A549 (cell line): ENCODE data around the gene INSYN1. TPM values are rescaled to one million over a fixed set of nuclear protein-coding genes. Genes with fewer than 3 reads are reported as not detected.

Experiments
- ATAC-seq, 2 experiments: fragments of 200-7000 bp in 1 of 2; fragments of >200 bp in 1 of 2; cut with Nextera tagmentation in 1 of 2; cut with Tn5 transposase in 1 of 2; 3 replicates each; pipeline versions ENCODE4 v1.8.0 to v1.9.1; 2018 to 2020; ENCODE audit warnings: mild to moderate bottlenecking in 1 of 2, moderate library complexity in 1 of 2
- CTCF ChIA-PET: fragments of 300-600 bp; sonication (Branson Sonifier 250); formaldehyde crosslinking; extraction: SDS; loops from one replicate; lab custom pipeline; 2021; ENCODE audit warnings: antibody characterized with exemption, inconsistent platforms; lab: Yijun Ruan, JAX
- POLR2A ChIA-PET: fragments of 350-600 bp; formaldehyde crosslinking; extraction: SDS; loops from one replicate; lab custom pipeline; 2021; ENCODE audit warnings: antibody characterized with exemption, inconsistent platforms; lab: Yijun Ruan, JAX
- DNase-seq, 2 experiments: peaks; one replicate each; pipeline versions ENCODE4 v3.0.0 to v3.0.0-alpha.2; 2011 to 2016; ENCODE audit warnings: low read depth in 1 of 2, low spot score in 1 of 2
- FAIRE-seq: peaks from 2 replicates; lab custom pipeline; 2011; peaks lifted over from hg19 to GRCh38; lab: Jason Lieb, UNC
- H3K27ac ChIP-seq, 2 experiments: fragments of >200 bp; sonication (Bioruptor Twin); formaldehyde crosslinking; 3 replicates each; pipeline ENCODE4 v1.5.1; 2016 to 2017
- H3K4me1 ChIP-seq: fragments of >200 bp; sonication (Bioruptor Twin); formaldehyde crosslinking; 3 replicates; pipeline ENCODE4 v1.6.1; 2016
- H3K4me2 ChIP-seq: fragments of >200 bp; sonication (Bioruptor Twin); formaldehyde crosslinking; 3 replicates; pipeline ENCODE4 v1.6.1; 2016
- H3K4me3 ChIP-seq: fragments of >200 bp; sonication (Bioruptor Twin); formaldehyde crosslinking; 3 replicates; pipeline ENCODE4 v1.5.1; 2016
- H3K9me3 ChIP-seq: fragments of >200 bp; sonication (Bioruptor Twin); formaldehyde crosslinking; 3 replicates; pipeline ENCODE4 v1.6.1; 2016
- ATOH8 ChIP-seq: fragments of 250-450 bp; sonication (Bioruptor Pico); IDR thresholded peaks from 2 replicates; pipeline ENCODE4 v1.5.0; 2020; ENCODE audit warnings: low read depth, mild to moderate bottlenecking, moderate library complexity
- BCL3 ChIP-seq: fragments of >200 bp; sonication (Bioruptor Twin); formaldehyde crosslinking; IDR thresholded peaks from 3 replicates; pipeline ENCODE4 v1.6.1; 2016
- CHD2 ChIP-seq: fragments of 150-350 bp; IDR thresholded peaks from 2 replicates; pipeline ENCODE4 v1.6.1; 2014; ENCODE audit warnings: low read length; ENCODE audit not compliant: partially characterized antibody
- CHD4 ChIP-seq: fragments of 200-600 bp; sonication (generic); IDR thresholded peaks from 2 replicates; pipeline ENCODE4 v1.6.1; 2016; ENCODE audit warnings: antibody characterized with exemption, mild to moderate bottlenecking, borderline replicate concordance
- ELK1 ChIP-seq: fragments of 150-350 bp; IDR thresholded peaks from 2 replicates; pipeline ENCODE4 v1.6.1; 2014; ENCODE audit warnings: low read depth, mild to moderate bottlenecking, low read length
- EP300 ChIP-seq, 2 experiments: fragments of >200 bp; sonication (Bioruptor Twin); formaldehyde crosslinking; IDR thresholded peaks; 2 replicates in 1 of 2; 3 replicates in 1 of 2; pipeline ENCODE4 v1.6.1; 2016 to 2017
- ESRRA ChIP-seq: fragments of 150-350 bp; IDR thresholded peaks from 2 replicates; pipeline ENCODE4 v1.6.1; 2014; ENCODE audit warnings: mild to moderate bottlenecking, low read length, borderline replicate concordance
- FOSL2 ChIP-seq, 2 experiments: fragments of 450-650 bp in 1 of 2; fragments of >200 bp in 1 of 2; sonication (Bioruptor Twin) in 1 of 2; formaldehyde crosslinking; IDR thresholded peaks; 2 replicates each; pipeline versions ENCODE4 v1.5.0 to v1.6.1; 2016 to 2020; ENCODE audit warnings: mild to moderate bottlenecking in 1 of 2, moderate library complexity in 1 of 2
- HDAC2 ChIP-seq: fragments of 200-600 bp; sonication (generic); IDR thresholded peaks from 2 replicates; pipeline ENCODE4 v1.6.1; 2016
- HEYL ChIP-seq: fragments of 250-450 bp; sonication (Bioruptor Pico); IDR thresholded peaks from 2 replicates; pipeline ENCODE4 v1.8.0; 2021; ENCODE audit warnings: mild to moderate bottlenecking, moderate library complexity
- HOXA7 ChIP-seq: fragments of 250-450 bp; sonication (Bioruptor Pico); IDR thresholded peaks from 2 replicates; pipeline ENCODE4 v1.5.0; 2020; ENCODE audit warnings: mild to moderate bottlenecking, moderate library complexity
- KDM1A ChIP-seq: fragments of 200-600 bp; sonication (generic); IDR thresholded peaks from 2 replicates; pipeline ENCODE4 v1.6.1; 2016; ENCODE audit warnings: low read depth, mild to moderate bottlenecking
- MAFK ChIP-seq: fragments of 450-650 bp; IDR thresholded peaks from 2 replicates; pipeline ENCODE4 v1.6.1; 2014; ENCODE audit not compliant: partially characterized antibody
- MAX ChIP-seq: IDR thresholded peaks from 2 replicates; pipeline ENCODE4 v1.6.1; 2012
- MYC ChIP-seq: IDR thresholded peaks from 2 replicates; pipeline ENCODE4 v1.6.1; 2012; ENCODE audit warnings: mild to moderate bottlenecking, inconsistent platforms, low read length, improper control_type of control experiment, borderline replicate concordance
- NFE2L2 ChIP-seq: fragments of 150-350 bp; conservative IDR thresholded peaks from 2 replicates; pipeline ENCODE4 v1.6.1; 2014; ENCODE audit warnings: low read length
- NR3C1 ChIP-seq: fragments of >200 bp; sonication (Bioruptor Twin); formaldehyde crosslinking; IDR thresholded peaks from 3 replicates; pipeline ENCODE4 v1.6.1; 2017
- PBX3 ChIP-seq: IDR thresholded peaks from 2 replicates; pipeline ENCODE4 v1.6.1; 2012
- RARB ChIP-seq: fragments of 250-450 bp; sonication (Bioruptor Pico); IDR thresholded peaks from 2 replicates; pipeline ENCODE4 v1.8.0; 2021; ENCODE audit warnings: mild to moderate bottlenecking, moderate library complexity
- RNF2 ChIP-seq: fragments of 200-600 bp; sonication (generic); IDR thresholded peaks from 2 replicates; pipeline ENCODE4 v1.6.1; 2016; ENCODE audit warnings: low read depth, mild to moderate bottlenecking, antibody characterized with exemption, moderate library complexity, borderline replicate concordance
- SMC3 ChIP-seq: fragments of >200 bp; sonication (Bioruptor Twin); formaldehyde crosslinking; IDR thresholded peaks from 3 replicates; pipeline ENCODE4 v1.6.1; 2018; ENCODE audit warnings: inconsistent platforms
- TFCP2L1 ChIP-seq: fragments of 250-450 bp; sonication (Bioruptor Pico); IDR thresholded peaks from 2 replicates; pipeline ENCODE4 v1.5.0; 2021; ENCODE audit warnings: mild to moderate bottlenecking
- ZFP36 ChIP-seq: fragments of 450-650 bp; IDR thresholded peaks from 2 replicates; pipeline ENCODE4 v1.6.1; 2014; ENCODE audit warnings: borderline replicate concordance; ENCODE audit not compliant: partially characterized antibody
- ZNF302 ChIP-seq: fragments of 250-450 bp; sonication (Bioruptor Pico); IDR thresholded peaks from 2 replicates; pipeline ENCODE4 v1.9.0; 2021; ENCODE audit warnings: inconsistent platforms, mild to moderate bottlenecking, moderate library complexity
- ZSCAN20 ChIP-seq: fragments of 250-450 bp; sonication (Bioruptor Pico); IDR thresholded peaks from 2 replicates; pipeline ENCODE4 v1.8.0; 2022; ENCODE audit warnings: mild to moderate bottlenecking, moderate library complexity
- WGBS: methylation state at CpG from one replicate; pipeline ENCODE4 v1.1.6; 2017; ENCODE audit errors: missing lambda C conversion rate; 5-methylcytosine and 5-hydroxymethylcytosine counted together
- polyA plus RNA-seq, 4 experiments: library from polyadenylated mRNA; depleted of rRNA in 3 of 4; stranded (reverse); fragments of >200 nt; fragmentation: RNase III in 1 of 4; extraction: RNeasy Plus Mini Kit Qiagen cat#74134 plus additional on column Dnase treatment in 1 of 4; gene quantifications; 2 replicates in 3 of 4; 3 replicates in 1 of 4; pipeline ENCODE4 v1.2.3, GENCODE V29; 2011 to 2017
- TF ChIP-seq, protein P1 (sequence below): fragments of 450-650 bp; IDR thresholded peaks from 2 replicates; pipeline ENCODE4 v1.6.1; 2014; ENCODE audit warnings: antibody characterized with exemption

The INSYN1 gene
- polyA plus RNA-seq, 2 of the 4 experiments (the other 2 are of a cell fraction), result 0.54 to 1.9 TPM

GRCh38 chr15:73699249-73700040, 53.7 kb downstream of the INSYN1 start:
- Histone ChIP-seq H3K4me3 (no peak overlapping the region), H3K9me3 (no peaks in the 10 kb centered on the region), H3K27ac (no peak overlapping the region), H3K4me2 (no peak overlapping the region), H3K4me1 (no peaks in the 10 kb centered on the region)
- FAIRE-seq, result no peak
- TF ChIP-seq NFE2L2 (no peak), NR3C1 (no peak), HEYL (CRISPR knock-in tag) (no peak), ZFP36 (no peak), FOSL2 (IDR thresholded peaks at IDR 0.05) (no peak), FOSL2 (CRISPR knock-in tag; IDR thresholded peaks at IDR 0.05) (no peak), BCL3 (no peak), RNF2 (no peak), ESRRA (no peak)
- TF ChIP-seq, protein P1, sequence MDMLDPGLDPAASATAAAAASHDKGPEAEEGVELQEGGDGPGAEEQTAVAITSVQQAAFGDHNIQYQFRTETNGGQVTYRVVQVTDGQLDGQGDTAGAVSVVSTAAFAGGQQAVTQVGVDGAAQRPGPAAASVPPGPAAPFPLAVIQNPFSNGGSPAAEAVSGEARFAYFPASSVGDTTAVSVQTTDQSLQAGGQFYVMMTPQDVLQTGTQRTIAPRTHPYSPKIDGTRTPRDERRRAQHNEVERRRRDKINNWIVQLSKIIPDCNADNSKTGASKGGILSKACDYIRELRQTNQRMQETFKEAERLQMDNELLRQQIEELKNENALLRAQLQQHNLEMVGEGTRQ, result no peak
- ChIA-PET POLR2A (interaction anchor here (1.1 to 1.9 kb wide), 3 partner anchors 23 to 138 kb away, joined by 3 to 5 read pairs (median 4); no protein-coding TSS in a partner anchor), CTCF (interaction anchor here (0.7 to 13.4 kb wide), 66 partner anchors 8 to 452 kb away, joined by 3 to 214 read pairs (median 4); partner anchors contain the start of genes CD276 and NPTN)
- ATAC-seq, result no peak
- 87% methylated on average over 5 of the region's 14 CpGs for WGBS
- no peak for DNase-seq

DNA sequence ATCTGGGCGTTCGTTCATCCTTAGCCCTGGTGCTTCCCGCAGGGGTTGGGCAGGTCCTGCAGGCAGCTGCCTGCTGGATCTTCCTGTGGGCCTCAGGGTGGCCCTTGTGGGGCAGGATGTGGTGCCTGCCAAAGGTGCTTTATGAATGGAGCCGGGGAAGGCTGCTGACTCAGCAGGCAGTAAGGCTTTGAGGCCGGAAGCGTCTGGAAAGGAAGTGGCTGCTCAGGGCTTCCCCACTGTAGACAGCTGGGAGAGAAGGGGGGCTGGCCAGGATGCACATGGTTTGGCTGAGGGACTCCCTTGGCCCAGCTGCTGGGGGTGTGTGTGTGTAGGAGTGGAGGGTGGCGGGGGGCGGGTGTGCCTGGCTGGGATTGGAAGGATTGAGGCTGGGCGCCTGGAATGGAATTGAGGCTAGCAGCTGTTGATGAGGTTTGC, 56.1 kb downstream of the INSYN1 start:
- DNase-seq, result no peak
- FAIRE-seq, result no peak
- 77% methylated on average over 6 of the region's 9 CpGs for WGBS
- Histone ChIP-seq H3K4me2 (no peak overlapping the region), H3K9me3 (no peaks in the 10 kb centered on the region), H3K4me1 (no peaks in the 10 kb centered on the region), H3K4me3 (no peak overlapping the region), H3K27ac (no peak overlapping the region)
- TF ChIP-seq HEYL (CRISPR knock-in tag) (no peak), SMC3 (no peak), NFE2L2 (no peak), ELK1 (no peak), HOXA7 (no peak), ESRRA (no peak), HDAC2 (no peak), MAFK (peak; percentile 83)
- ChIA-PET CTCF (interaction anchor here (0.6 to 13.4 kb wide), 7 partner anchors 8 to 379 kb away, joined by 3 to 214 read pairs (median 22); partner anchors contain the start of genes CD276 and NPTN), POLR2A (no interaction called here)
- no peak for ATAC-seq

DNA sequence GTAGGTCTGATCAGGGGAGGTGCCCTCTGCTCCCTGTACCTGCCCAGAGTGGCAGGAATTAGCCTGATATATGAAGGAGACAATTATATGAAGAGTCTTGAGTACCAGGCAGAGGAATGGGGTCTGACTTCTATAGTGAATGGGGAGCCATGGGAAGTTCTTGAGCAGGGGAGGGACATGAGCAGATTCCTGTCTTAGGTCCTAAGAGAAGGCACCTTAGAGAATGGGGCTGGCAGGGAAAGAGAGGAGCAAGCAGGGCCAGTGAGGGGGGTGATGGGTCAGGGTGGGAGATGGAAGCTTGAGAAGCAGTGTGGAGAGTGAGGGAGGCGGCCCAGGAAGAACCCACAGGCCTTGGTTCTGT, 56.5 kb downstream of the INSYN1 start:
- H3K27ac ChIP-seq, result no peak overlapping the region
- CTCF ChIA-PET, result interaction anchor here (0.7 to 13.4 kb wide), 8 partner anchors 9 to 391 kb away, joined by 3 to 214 read pairs (median 14); partner anchors contain the start of genes CD276 and NPTN

More for the DNA sequence above, 56.5 kb downstream of the INSYN1 start:
- FAIRE-seq, result no peak
- TF ChIP-seq CHD2 (no peak), RARB (no peak), CHD4 (no peak), ZNF302 (no peak), ATOH8 (CRISPR knock-in tag) (no peak), HDAC2 (no peak), PBX3 (no peak), MYC (no peak), EP300 (IDR thresholded peaks at IDR 0.05) (no peak), SMC3 (no peak), ZSCAN20 (CRISPR knock-in tag) (no peak), NFE2L2 (no peak), ESRRA (no peak), KDM1A (no peak), MAX (no peak), TFCP2L1 (CRISPR knock-in tag) (no peak)
- TF ChIP-seq, protein P1, result no peak
- ATAC-seq, result no peak
- Histone ChIP-seq H3K4me1 (peaks cover under 1% of the 10 kb centered on the region; the same call in 1 of the 3 replicates), H3K4me3 (no peak overlapping the region), H3K9me3 (no peaks in the 10 kb centered on the region), H3K4me2 (no peak overlapping the region)
- WGBS, result 95% methylated on average over 1 of the region's 1 CpG
- DNase-seq, result no peak
- POLR2A ChIA-PET, result no interaction called here
